DMS114 treated with DMSO at 0.1 percent for 48 hours (cell line): ENCODE measurements around the gene DOCK4.

Experiments used
- DNase-seq: peaks from one replicate; lab custom pipeline; 2025; ENCODE audit not compliant: unreplicated experiment; lab: John Stamatoyannopoulos, UW

Gene DOCK4

GRCh38 chr7:112113913-112114575 lies 92.2 kb downstream of the DOCK4 start:
- no peak for DNase-seq

- no peak for DNase-seq
These were observed 93.4 kb downstream of the DOCK4 start for GRCh38 chr7:112112822-112113255.

DNA sequence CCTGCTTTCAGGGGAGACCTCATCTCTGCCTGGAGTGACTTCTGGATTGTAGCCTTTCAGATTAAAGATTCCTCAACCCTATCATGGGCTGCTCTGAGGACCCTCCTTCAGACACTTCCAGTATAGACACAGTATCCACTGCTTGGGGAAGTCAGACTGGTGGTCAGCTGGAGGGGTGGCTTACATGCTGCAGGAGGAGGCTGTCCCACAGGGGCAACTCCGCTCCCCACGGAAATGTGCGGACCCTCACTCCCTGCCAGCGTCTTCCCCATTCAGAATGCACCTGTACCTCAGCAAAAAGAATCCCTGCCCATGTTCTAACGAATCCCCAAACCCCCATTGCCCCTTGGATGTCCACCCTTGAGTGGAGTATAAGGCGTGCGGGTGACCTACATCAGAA lies 95.5 kb downstream of the DOCK4 start:
- no peak for DNase-seq

DNA sequence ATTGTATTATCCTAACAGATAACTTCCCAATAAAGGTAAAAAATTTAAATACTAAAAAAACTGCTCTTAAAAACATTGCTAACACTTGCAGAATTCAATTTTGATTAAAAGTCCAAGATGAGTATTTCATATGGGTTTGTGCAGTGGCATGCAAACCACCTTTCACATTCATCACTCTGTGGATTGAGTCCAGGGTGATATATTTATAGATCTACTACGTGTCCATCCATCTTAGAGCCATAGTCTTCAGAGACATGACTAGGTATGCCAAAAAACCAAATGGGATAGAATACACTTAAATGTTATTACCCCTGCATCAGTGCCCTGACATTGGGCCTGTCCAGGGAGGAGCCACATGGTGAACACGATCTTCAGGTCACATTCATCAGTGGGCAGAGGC lies 96.0 kb downstream of the DOCK4 start:
- DNase-seq: no peak

- no peak for DNase-seq
These were observed 97.2 kb downstream of the DOCK4 start for GRCh38 chr7:112108981-112109380.

DNA sequence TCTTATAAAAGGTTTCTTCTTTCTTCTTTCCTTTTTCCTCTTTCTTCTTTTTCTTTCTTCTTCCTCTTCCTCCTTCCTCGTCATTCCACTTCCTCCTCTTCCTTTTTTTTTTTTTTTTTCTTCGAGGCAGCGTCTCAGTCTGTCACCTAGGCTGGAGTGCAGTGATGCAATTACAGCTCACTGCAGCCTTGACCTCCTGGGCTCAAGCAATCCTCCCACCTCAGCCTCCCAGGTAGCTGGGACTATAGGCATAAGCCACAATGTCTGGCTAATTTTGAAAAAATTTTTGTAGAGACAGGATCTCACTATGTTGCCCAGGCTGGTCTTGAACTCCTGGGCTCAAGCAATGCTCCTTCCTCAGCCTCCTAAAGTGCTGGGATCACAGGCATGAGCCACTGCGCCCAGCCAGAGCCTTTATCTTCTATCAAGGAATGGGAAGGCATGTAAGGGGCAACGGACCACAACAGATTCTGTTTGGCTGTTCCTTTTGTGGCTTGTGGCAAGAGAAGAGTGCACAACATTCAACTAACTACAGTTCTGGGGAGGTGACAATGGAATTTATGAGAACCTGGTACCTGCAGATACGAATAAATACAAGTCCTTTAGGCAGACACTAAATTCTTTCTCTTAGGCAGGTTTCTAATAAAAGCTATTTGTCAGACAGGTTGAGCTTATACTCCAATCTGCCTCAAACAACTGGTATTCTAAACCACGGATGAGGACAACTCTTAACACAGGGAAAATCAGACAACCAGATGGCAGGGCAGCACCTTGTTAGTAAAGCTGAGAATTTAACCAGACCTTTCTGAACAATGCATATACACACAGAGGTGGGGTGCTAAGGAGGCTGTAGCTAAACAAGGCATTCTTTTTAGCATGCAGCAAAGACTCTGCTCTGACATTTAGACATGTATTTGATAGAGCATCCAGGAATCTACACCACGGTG lies 100.3 kb downstream of the DOCK4 start:
- DNase-seq: no peak

DNA sequence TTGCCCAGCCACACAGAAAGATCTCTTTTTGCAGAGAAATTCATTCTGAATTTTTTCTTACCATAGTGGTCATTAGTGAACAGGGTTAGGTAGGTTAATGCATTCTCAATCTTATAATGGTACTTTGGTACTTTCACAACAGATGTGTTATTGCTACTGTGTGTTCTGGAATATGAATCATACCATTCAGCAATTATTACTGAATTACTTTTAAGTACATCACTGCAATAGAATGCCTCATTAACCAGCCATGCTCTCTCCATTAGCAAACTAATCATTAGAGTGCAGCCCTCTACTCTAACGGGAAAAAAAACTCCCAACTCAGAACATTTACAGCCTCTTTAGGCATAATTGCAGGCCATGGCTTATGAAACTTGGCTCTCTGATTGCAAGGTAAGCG lies 102.1 kb downstream of the DOCK4 start:
- DNase-seq: no peak

GRCh38 chr7:112103246-112103645 lies 103.0 kb downstream of the DOCK4 start:
- DNase-seq: no peak

DNA sequence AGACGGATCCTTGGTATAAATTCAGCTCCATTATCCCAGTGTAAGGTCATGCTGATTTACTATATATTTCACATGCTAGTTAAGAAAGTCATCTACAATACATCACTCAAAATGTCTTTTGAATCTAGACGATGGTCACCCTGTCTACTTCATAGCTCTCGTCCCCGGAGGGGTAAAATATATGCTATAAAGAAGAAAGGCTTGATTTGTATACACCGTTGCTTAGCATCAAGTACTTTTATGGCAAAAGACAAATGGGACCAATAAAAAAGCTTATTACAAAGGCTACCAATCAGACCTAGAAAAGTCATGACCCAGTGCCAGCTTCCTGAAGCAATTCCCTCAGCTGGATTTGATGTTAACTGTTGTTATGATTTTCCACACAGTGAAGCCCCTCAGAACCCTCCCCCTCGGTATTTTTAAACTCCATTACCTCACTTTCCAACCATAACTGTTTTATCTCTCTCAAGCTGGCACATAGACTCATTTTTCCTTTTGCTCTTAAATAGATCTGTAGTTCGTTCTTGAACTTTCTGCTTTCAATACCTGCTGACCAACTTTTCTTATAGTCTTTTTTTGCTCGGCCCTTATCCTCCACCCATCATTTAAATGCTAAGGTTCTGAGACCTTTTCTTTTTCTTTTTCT lies 104.9 kb downstream of the DOCK4 start:
- no peak for DNase-seq

GRCh38 chr7:112097524-112097923 lies 108.7 kb downstream of the DOCK4 start:
- DNase-seq: no peak

DNA sequence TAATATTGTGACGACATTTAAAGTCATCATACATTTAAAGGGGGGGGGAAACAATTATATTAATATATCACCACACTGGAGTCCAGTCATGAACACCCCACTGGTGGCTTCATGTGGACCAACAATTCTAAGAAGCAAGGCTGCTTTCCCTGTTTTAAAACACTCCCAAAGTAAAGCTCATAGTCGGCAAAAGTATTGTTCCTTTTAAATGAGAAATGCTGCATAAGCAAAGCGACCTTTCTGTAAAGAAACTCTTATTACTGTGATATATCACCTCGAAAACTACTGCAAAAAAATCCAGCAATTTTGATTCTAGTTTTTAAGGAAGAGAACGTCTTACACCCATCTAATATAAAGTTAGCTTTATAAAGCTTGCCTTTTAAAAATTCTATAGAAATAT lies 112.8 kb downstream of the DOCK4 start:
- no peak for DNase-seq

GRCh38 chr7:112092709-112093395 lies 113.3 kb downstream of the DOCK4 start:
- no peak for DNase-seq

GRCh38 chr7:112092306-112092705 lies 113.9 kb downstream of the DOCK4 start:
- DNase-seq: no peak

GRCh38 chr7:112091768-112092167 lies 114.4 kb downstream of the DOCK4 start:
- no peak for DNase-seq

GRCh38 chr7:112089551-112089950 lies 116.6 kb downstream of the DOCK4 start:
- no peak for DNase-seq

DNA sequence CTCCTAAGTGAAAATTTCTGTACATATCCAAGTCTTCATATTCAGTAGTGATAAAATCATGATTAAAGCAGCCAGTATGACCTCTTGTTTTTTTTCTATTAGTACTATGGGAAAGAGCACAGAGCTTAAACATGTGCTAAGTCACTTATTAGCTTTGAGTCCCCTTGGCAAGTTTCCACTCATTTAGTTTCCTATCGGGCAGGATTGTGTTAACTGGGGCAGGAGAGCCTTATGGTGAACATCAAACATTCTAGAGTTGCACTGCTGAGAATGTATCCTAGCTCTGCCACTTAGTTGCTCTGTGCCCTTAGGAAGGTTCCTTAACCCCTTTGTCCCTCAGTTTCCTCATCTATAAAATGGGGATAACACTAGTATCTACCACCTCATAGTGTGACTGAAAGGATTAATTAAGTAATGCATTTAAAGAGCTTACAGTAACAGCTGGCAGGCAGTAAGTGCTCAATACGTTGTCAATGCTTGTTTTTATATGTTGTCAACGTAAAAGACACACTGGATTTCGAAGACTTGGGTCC lies 117.6 kb downstream of the DOCK4 start:
- DNase-seq: no peak

GRCh38 chr7:112086496-112087254 lies 119.5 kb downstream of the DOCK4 start:
- DNase-seq: no peak

DNA sequence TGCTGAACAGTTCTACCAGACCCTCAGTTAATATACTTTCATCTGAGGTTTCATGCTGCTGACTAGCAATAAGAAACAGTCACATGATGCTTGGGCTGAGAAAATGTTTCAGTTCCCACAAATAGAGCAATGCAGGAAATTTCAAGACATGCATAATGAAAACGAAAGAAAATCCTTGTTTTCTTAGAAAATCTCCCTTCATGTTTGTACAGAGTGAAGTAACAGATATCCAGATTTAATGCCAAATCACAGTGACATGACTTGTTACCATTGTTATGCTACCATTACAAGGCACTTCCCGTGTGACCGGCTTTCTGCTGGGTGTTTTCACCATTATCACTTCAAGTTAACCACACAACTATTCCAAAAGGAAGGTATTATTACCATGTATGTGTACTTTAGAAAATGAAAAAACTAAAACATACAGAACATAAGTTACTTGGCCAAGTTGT lies 121.7 kb downstream of the DOCK4 start:
- DNase-seq: no peak

DNA sequence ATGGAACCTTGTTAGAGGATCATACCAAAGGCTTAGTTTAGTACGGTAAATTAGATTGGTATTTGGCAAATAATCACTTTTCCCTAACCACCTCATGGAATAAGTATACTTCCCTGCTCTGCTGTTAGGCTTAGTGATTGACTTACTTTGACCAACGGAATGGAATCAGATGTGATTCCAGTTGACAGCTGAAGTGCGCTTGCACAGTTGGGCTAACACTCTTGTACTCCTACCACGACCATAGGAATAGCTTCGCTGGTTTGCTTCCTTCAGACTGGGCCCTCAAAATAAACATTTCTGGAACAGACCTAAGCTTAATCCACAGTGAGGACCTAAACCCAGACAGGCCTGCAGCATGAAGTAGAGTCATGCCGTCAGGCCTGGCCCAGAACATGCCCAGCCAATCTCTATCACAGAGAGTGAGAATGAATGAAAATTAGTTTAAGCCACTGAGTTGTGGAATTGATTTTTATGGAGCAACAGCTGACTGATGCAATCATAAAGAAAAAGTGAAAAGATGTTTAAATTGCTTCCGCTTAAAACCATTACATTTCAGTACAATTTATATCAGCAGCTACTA lies 122.3 kb downstream of the DOCK4 start:
- DNase-seq: no peak

DNA sequence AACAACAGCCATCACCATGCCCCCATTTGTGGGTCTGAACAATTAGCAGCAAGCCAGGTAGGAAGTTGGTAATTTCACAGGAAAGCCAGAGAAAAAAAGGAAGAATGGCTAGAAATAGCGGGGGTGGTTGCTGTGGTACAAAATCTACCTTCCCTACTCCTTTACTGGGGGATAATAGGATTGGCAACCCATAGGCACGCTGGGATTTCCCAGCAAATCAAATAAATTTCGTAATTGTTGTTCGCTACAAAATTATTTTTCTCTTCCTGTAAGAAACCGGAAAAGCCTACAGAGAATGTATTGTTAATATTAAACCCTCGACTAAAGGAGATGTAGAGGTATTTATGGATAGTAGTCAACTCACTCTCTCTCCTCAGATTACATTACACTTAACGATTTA lies 123.9 kb downstream of the DOCK4 start:
- DNase-seq: no peak
